IgD-negative memory B cell (primary cell): Measurements from ENCODE around the gene SP6. TPM values are rescaled to one million over a fixed set of nuclear protein-coding genes. Genes with fewer than 3 reads are reported as not detected.

Experiments used
- H3K27ac Mint-ChIP-seq, 3 donors: one replicate each; pipeline ENCODE4 v1.8.0; 2020 to 2022; ENCODE audit warnings: mild to moderate bottlenecking in 3 of 3, mixed read lengths in 3 of 3, moderate library complexity in 1 of 3
- H3K27me3 Mint-ChIP-seq: one replicate; pipeline ENCODE4 v1.8.0; 2021; ENCODE audit warnings: mixed read lengths
- H3K36me3 Mint-ChIP-seq: one replicate; pipeline ENCODE4 v1.8.0; 2020; ENCODE audit warnings: mild to moderate bottlenecking, mixed read lengths
- H3K4me1 Mint-ChIP-seq, 3 donors: one replicate each; pipeline ENCODE4 v1.8.0; 2020 to 2022; ENCODE audit warnings: mixed read lengths in 3 of 3, mild to moderate bottlenecking in 1 of 3
- H3K4me3 Mint-ChIP-seq, 4 donors: one replicate each; pipeline ENCODE4 v1.8.0; 2020 to 2022; ENCODE audit warnings: mild to moderate bottlenecking in 4 of 4, mixed read lengths in 4 of 4, moderate library complexity in 3 of 4
- H3K9me3 Mint-ChIP-seq, 3 donors: one replicate each; pipeline ENCODE4 v1.8.0; 2020 to 2021; ENCODE audit warnings: mixed read lengths in 3 of 3, mild to moderate bottlenecking in 1 of 3
- polyA plus RNA-seq: library from polyadenylated mRNA; unstranded; fragments of 300-500 nt; fragmentation: Illumina TruSeq; gene quantifications from one replicate; pipeline ENCODE4 v1.2.3, GENCODE V29; 2021

Gene SP6
- polyA plus RNA-seq, 1 donor from 2014 or later = not detected

DNA sequence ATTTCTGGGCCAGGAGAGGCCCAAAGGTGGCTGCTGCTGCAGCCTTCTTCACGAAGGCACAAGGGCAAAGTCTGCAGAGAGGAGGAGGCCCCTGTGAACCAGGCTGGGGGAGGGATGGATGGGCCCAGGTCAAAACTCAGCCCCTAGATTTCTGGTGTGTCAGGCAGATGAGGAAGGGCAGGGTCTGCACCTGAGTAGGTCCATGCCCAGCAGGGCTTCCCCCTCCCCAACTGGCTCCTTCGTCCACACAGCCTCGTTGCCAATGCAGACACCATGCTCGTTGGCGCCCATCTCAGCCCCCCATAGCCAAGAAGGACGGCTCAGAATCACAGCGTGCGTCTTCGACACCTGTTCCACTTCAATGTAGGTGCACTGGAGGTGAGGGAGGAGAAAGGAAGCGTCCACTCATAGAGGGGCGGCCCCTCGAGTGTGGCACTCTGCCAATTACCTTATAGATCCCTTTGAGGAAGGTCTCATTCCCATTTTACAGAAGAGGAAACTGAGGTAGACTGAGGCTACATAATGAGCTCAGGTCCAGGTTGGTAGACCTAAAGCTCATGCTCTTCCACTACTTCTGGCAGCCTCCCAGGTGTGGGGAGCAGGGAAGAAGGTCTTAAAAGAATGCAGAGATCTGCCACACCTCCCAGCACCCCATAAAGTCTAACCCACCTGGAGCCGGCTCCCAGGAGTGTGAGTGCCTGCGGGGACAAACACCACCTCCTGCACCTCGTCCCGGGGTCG lies 10.8 kb downstream of the SP6 start:
- Mint-ChIP-seq H3K36me3 (peaks cover 6% of the 10 kb centered on the region), H3K27me3 (peaks cover 11% of the 10 kb centered on the region), H3K4me3 (peak overlapping the region; percentile 90 to 99 (median 96)), H3K27ac (peak overlapping the region in 1 of 3 donors; percentile 53), H3K9me3 (no peaks in the 10 kb centered on the region), H3K4me1 (peaks cover 6 to 19% (median 13%) of the 10 kb centered on the region in 3 donors)

GRCh38 chr17:47839071-47839470 lies 11.9 kb downstream of the SP6 start:
- H3K27me3 Mint-ChIP-seq = peaks cover 3% of the 10 kb centered on the region
- H3K9me3 Mint-ChIP-seq = no peaks in the 10 kb centered on the region
- peaks cover 6 to 19% (median 15%) of the 10 kb centered on the region in 3 donors for H3K4me1 Mint-ChIP-seq
- H3K4me3 Mint-ChIP-seq = peak overlapping the region in 3 of 4 donors; percentile 27 to 90 (median 51)
- H3K36me3 Mint-ChIP-seq = peaks cover 6% of the 10 kb centered on the region
- no peak overlapping the region for H3K27ac Mint-ChIP-seq

DNA sequence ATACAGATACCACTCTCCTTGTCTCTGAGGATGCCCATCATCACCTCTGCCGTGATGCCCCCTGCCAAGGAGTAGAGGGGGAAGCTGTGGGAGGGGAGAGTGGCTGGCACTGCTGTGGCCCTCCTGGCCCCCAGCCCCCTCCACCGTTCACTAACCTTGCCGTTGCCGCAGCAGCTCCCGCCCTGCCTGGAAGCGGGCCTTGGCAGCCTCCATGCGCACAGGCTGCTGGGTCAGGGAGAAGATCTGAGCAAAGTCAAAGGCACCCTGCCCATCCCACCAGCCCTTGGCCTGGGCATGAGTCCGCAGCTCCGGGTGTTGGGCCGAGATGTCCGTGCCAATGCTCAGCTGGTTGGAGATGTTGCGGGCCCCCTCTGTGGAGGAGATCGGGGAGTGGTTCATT lies 12.3 kb downstream of the SP6 start:
- Mint-ChIP-seq H3K4me1 (peaks cover 6 to 19% (median 17%) of the 10 kb centered on the region in 3 donors), H3K27me3 (peaks cover 2% of the 10 kb centered on the region), H3K36me3 (peaks cover 6% of the 10 kb centered on the region), H3K9me3 (no peaks in the 10 kb centered on the region), H3K27ac (no peak overlapping the region), H3K4me3 (peak overlapping the region in 2 of 4 donors; percentile 34 to 90)

GRCh38 chr17:47837401-47838039 lies 13.4 kb downstream of the SP6 start:
- no peaks in the 10 kb centered on the region for H3K9me3 Mint-ChIP-seq
- H3K4me3 Mint-ChIP-seq = peak overlapping the region in 1 of 4 donors; percentile 12
- peaks cover 6% of the 10 kb centered on the region for H3K36me3 Mint-ChIP-seq
- no peaks in the 10 kb centered on the region for H3K27me3 Mint-ChIP-seq
- H3K27ac Mint-ChIP-seq = no peak overlapping the region
- peaks cover 6 to 14% (median 13%) of the 10 kb centered on the region in 3 donors for H3K4me1 Mint-ChIP-seq

DNA sequence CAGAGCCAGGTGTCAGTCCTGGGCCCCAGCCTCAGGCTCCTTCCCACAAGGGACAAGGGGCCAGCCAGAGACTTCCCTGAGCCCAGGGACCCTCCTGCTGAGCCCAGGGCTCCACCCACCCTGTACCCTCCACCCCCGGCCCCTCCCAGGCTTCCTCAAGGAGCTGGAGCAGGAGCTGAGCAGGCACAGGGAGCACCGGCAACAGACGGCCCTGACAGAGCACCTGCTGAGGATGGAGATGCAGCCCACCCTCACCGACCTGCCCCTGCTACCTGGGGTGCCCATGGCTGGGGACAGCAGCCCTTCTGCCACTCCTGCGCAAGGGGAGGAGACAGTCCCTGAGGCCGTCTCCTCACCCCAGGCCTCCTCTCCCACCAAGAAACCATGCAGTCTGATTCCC lies 14.4 kb downstream of the SP6 start:
- no peaks in the 10 kb centered on the region for H3K9me3 Mint-ChIP-seq
- peaks cover 9 to 21% (median 15%) of the 10 kb centered on the region in 3 donors for H3K4me1 Mint-ChIP-seq
- peaks cover 6% of the 10 kb centered on the region for H3K36me3 Mint-ChIP-seq
- H3K27me3 Mint-ChIP-seq = no peaks in the 10 kb centered on the region
- no peak overlapping the region for H3K27ac Mint-ChIP-seq
- no peak overlapping the region for H3K4me3 Mint-ChIP-seq

GRCh38 chr17:47834756-47835155 lies 16.2 kb downstream of the SP6 start:
- H3K27me3 Mint-ChIP-seq = no peaks in the 10 kb centered on the region
- H3K27ac Mint-ChIP-seq = peak overlapping the region in 1 of 3 donors; percentile 76
- H3K4me3 Mint-ChIP-seq = peak overlapping the region in 1 of 4 donors; percentile 43
- H3K4me1 Mint-ChIP-seq = peaks cover 12 to 24% (median 22%) of the 10 kb centered on the region in 3 donors
- H3K9me3 Mint-ChIP-seq = no peaks in the 10 kb centered on the region
- peaks cover 6% of the 10 kb centered on the region for H3K36me3 Mint-ChIP-seq

DNA sequence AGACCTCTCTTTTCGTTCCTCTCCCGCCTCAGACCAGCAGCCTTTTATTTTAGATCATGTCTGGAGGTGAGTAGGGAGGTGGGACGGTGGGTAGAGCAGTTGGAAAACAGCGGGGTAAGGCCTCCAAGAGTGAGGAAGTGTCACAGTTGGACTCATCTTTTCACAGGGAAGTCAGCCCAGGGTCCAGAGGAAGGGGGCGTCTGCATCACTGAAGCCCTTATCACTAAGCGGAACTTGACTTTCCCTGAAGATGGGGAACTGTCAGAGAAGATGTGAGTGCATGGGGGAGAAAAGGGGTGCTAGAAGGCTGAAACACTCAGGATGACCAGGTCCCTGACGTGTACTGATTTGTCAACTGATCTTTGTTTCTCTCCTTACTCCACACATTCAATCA lies 19.0 kb downstream of the SP6 start:
- H3K27ac Mint-ChIP-seq = peak overlapping the region; percentile 87 to 98 (median 95)
- peaks cover 12 to 23% (median 22%) of the 10 kb centered on the region in 3 donors for H3K4me1 Mint-ChIP-seq
- peak overlapping the region; percentile 88 to 99 (median 95) for H3K4me3 Mint-ChIP-seq
- no peaks in the 10 kb centered on the region for H3K9me3 Mint-ChIP-seq
- H3K27me3 Mint-ChIP-seq = no peaks in the 10 kb centered on the region
- H3K36me3 Mint-ChIP-seq = peaks cover 3% of the 10 kb centered on the region

DNA sequence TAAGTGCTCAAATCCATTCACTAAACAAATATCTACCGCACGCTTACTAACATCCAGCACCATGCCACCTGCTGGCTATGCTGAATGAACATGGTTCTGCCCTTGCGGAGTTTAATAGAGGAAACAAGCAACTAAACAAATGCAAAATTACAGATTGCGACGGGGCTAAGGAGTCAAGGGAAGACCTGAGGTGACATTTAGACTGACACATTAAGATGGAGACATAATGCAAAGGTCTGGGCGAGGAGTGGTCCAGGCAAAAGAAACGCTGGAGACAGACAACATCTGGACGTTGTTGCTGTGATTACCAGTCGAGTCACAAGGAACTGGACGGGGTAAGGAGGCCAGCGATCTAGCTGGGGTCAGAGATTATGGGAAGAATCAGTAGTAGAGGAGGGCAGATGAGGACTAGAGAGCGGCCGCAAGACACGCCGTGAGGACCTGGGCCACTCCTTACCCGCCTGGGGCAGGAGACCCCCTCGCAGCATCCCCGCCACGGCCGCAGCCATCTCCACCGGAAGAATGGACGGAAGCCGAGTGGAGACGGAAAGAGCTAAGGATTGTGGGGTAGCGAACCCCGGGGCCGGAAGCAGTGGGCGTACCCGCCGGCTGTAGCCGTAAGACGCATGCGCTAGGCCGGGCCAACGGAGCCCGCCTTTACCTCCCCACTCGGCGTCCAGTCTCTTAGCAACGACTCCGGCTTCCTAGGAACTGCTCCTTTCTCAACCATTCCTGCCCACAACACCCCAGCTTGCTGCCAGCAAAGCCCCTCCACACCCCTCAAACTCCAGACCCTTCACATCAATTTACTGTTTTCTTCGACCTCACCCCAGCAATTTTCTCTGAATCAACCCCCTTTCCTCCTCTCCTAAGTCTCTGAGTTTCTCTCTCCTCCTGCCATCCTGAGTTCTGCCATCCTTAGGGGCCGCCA lies 19.7 kb downstream of the SP6 start, which contains the start of the genes LRRC46 and MRPL10:
LRRC46 (plus strand) TSS at position 668 of the 931 bp plus-strand sequence. CDS start 320 bp downstream, outside the sequence.
MRPL10 (minus strand) TSS at position 539 of the 931 bp plus-strand sequence; CDS start at position 509, 30 bp downstream.
- no peaks in the 10 kb centered on the region for H3K36me3 Mint-ChIP-seq
- no peaks in the 10 kb centered on the region for H3K9me3 Mint-ChIP-seq
- peak within 1 kb of the TSS; percentile 88 to 99 (median 95) for H3K4me3 Mint-ChIP-seq
- peaks cover 12 to 23% (median 22%) of the 10 kb centered on the region in 3 donors for H3K4me1 Mint-ChIP-seq
- H3K27me3 Mint-ChIP-seq = no peaks in the 10 kb centered on the region
- peak within 1 kb of the TSS; percentile 95 to 98 (median 95) for H3K27ac Mint-ChIP-seq

DNA sequence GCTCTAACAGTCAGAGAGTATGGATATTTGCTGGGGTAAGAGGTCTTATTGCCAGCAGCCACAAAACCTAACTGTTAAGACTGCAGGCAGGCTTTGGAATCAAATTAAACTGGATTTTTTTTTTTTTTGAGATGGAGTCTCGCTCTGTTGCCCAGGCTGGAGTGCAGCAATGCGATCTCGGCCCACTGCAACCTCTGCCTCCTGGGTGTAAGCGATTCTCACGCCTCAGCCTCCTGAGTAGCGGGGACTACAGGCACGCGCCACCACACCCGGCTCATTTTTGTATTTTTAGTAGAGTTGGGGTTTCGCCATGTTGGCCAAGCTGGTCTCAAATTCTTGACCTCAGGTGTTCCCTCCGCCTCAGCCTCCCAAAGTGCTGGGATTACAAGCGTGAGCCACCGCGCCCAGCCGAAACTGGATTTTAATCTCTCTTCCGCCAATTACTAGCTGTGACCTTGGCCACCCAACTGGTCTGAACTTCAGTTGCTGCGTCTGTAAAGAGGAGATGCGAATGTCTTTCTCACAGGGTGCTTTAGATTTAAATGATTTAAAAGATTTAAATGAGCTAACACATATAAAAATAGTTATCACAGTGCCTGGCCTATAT lies 20.5 kb downstream of the SP6 start:
- Mint-ChIP-seq H3K27ac (peak overlapping the region; percentile 95 to 98 (median 95)), H3K4me3 (peak overlapping the region; percentile 88 to 99 (median 95)), H3K27me3 (no peaks in the 10 kb centered on the region), H3K9me3 (no peaks in the 10 kb centered on the region), H3K36me3 (no peaks in the 10 kb centered on the region), H3K4me1 (peaks cover 12 to 23% (median 22%) of the 10 kb centered on the region in 3 donors)

GRCh38 chr17:47829870-47830269 lies 21.1 kb downstream of the SP6 start:
- H3K27me3 Mint-ChIP-seq = no peaks in the 10 kb centered on the region
- H3K9me3 Mint-ChIP-seq = no peaks in the 10 kb centered on the region
- H3K36me3 Mint-ChIP-seq = no peaks in the 10 kb centered on the region
- H3K27ac Mint-ChIP-seq = peak overlapping the region in 2 of 3 donors; percentile 95 to 98
- H3K4me3 Mint-ChIP-seq = peak overlapping the region; percentile 88 to 99 (median 95)
- peaks cover 12 to 23% (median 22%) of the 10 kb centered on the region in 3 donors for H3K4me1 Mint-ChIP-seq

- H3K4me1 Mint-ChIP-seq = peaks cover 4 to 13% (median 12%) of the 10 kb centered on the region in 3 donors
Measured at GRCh38 chr17:47823519-47823918, 27.4 kb downstream of the SP6 start.

GRCh38 chr17:47822785-47823184 lies 28.2 kb downstream of the SP6 start:
- Mint-ChIP-seq H3K27ac (no peak overlapping the region), H3K27me3 (no peaks in the 10 kb centered on the region), H3K4me1 (peaks cover 4 to 13% (median 12%) of the 10 kb centered on the region in 3 donors), H3K36me3 (peaks cover 3% of the 10 kb centered on the region), H3K9me3 (no peaks in the 10 kb centered on the region), H3K4me3 (no peak overlapping the region)

More at GRCh38 chr17:47823519-47823918, 27.4 kb downstream of the SP6 start:
- H3K9me3 Mint-ChIP-seq = no peaks in the 10 kb centered on the region
- H3K27ac Mint-ChIP-seq = no peak overlapping the region
- H3K4me3 Mint-ChIP-seq = no peak overlapping the region
- no peaks in the 10 kb centered on the region for H3K27me3 Mint-ChIP-seq
- H3K36me3 Mint-ChIP-seq = no peaks in the 10 kb centered on the region

DNA sequence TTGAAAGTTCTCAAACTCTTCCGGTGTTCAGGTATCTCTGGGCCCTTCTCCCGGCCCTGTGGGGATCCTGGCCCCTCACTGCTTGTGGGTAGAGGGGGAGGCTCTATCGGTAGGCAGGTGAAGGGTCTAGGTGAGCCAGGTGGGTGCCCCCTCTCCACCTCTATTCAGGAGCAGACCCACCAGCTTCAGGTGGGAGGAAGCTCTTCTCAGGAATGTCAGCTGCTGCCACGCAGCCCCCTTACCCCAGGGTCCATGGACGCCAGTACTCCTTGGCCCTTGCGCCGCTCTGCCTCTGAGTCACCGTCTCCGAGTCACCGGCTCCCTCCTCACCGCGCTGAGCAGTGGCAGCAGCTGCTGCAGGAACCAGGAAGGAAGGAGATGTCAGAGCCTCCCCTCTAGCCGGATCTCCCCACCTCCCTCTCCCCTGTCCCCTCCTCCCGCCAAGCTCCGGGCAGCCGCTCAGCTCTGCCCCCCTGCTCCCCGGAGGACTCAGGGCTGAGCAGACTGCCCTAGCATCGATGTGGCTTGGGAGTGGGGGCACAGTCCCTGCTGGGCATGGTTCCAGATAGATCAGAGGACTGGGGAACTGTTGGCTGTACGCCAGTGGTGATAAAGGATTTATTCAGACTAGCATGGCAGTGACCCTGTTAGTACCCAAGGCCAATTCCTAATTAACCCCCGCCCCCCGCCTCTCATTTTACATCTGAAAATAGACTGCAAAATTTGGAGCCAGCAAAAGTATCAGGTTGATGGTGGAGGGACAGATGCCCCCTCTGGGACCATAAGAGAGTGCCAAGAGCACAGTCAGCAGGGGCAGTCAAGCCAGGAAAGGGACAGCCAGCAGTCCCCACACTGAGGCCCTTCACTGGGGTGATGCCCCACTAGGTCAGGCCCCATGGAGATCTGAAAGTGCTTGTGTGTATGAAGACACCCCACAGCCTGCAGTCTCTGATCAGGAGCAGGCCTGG lies 29.3 kb downstream of the SP6 start, which contains the start of gene OSBPL7:
OSBPL7 (minus strand) TSS at position 371 of the 968 bp plus-strand sequence. CDS start 1,516 bp downstream, outside the sequence.
- Mint-ChIP-seq H3K27me3 (no peaks in the 10 kb centered on the region), H3K27ac (peak within 1 kb of the TSS in 2 of 3 donors; percentile 72 to 96), H3K9me3 (no peaks in the 10 kb centered on the region), H3K4me1 (peaks cover 4 to 13% (median 12%) of the 10 kb centered on the region in 3 donors), H3K4me3 (peak within 1 kb of the TSS; percentile 87 to 99 (median 98)), H3K36me3 (peaks cover 3% of the 10 kb centered on the region)
